HepG2 (cell line): Measurements from ENCODE around the gene MARK2. TPM values are rescaled to one million over a fixed set of nuclear protein-coding genes. Genes with fewer than 3 reads are reported as not detected.

ENCODE experiments used
- ATF7-NPFF ChIP-seq: sonication (generic); formaldehyde crosslinking; IDR thresholded peaks from 2 replicates; pipeline ENCODE4 v1.8.1; 2023; ENCODE audit warnings: mild to moderate bottlenecking, low read depth, missing genetic modification reagents, moderate library complexity
- CHCHD3 ChIP-seq: sonication (generic); formaldehyde crosslinking; IDR thresholded peaks from 2 replicates; pipeline ENCODE4 v1.8.0; 2022; ENCODE audit warnings: mild to moderate bottlenecking, missing genetic modification reagents, moderate library complexity
- ELF1 ChIP-seq: sonication (generic); formaldehyde crosslinking; IDR thresholded peaks from 2 replicates; pipeline ENCODE4 v1.4.0; 2020; ENCODE audit warnings: missing genetic modification reagents
- FIP1L1 ChIP-seq: fragments of 200-400 bp; formaldehyde crosslinking; IDR thresholded peaks from 2 replicates; pipeline ENCODE4 v1.6.1; 2018; ENCODE audit warnings: low read depth, mild to moderate bottlenecking, low read length, moderate library complexity, borderline replicate concordance; ENCODE audit not compliant: insufficient read depth
- MAFK ChIP-seq, 2 experiments: IDR thresholded peaks in 1 of 2; conservative IDR thresholded peaks in 1 of 2; 2 replicates each; pipeline ENCODE4 v1.6.1; 2011; ENCODE audit warnings: improper control_type of control experiment in 2 of 2, low read length in 2 of 2
- MEIS1 ChIP-seq: sonication (generic); formaldehyde crosslinking; IDR thresholded peaks from 2 replicates; pipeline ENCODE4 v1.9.0; 2021; ENCODE audit warnings: mild to moderate bottlenecking, missing genetic modification reagents, moderate library complexity, borderline replicate concordance
- NFIB ChIP-seq: sonication (generic); formaldehyde crosslinking; IDR thresholded peaks from 2 replicates; pipeline ENCODE4 v1.9.0; 2021; ENCODE audit warnings: missing genetic modification reagents, mild to moderate bottlenecking, borderline replicate concordance
- NPAS2 ChIP-seq: sonication (generic); formaldehyde crosslinking; IDR thresholded peaks from 2 replicates; pipeline ENCODE4 v1.8.0; 2022; ENCODE audit warnings: mild to moderate bottlenecking, missing genetic modification reagents, borderline replicate concordance
- PHF21A ChIP-seq: sonication (generic); formaldehyde crosslinking; IDR thresholded peaks from 2 replicates; pipeline ENCODE4 v1.5.0; 2020; ENCODE audit warnings: mild to moderate bottlenecking, missing genetic modification reagents
- RAD21 ChIP-seq: fragments of 450-650 bp; formaldehyde crosslinking; IDR thresholded peaks from 2 replicates; pipeline ENCODE4 v1.5.0; 2020; ENCODE audit warnings: mild to moderate bottlenecking
- REL ChIP-seq: sonication (generic); formaldehyde crosslinking; conservative IDR thresholded peaks from 2 replicates; pipeline ENCODE4 v1.8.0; 2022; ENCODE audit warnings: mild to moderate bottlenecking, missing genetic modification reagents, moderate library complexity
- SMAD9 ChIP-seq: sonication (generic); formaldehyde crosslinking; IDR thresholded peaks from 2 replicates; pipeline ENCODE4 v1.5.1; 2020; ENCODE audit warnings: mild to moderate bottlenecking, missing genetic modification reagents
- SOX13 ChIP-seq, 3 experiments: fragments of 450-650 bp in 1 of 3; sonication (generic) in 1 of 3; formaldehyde crosslinking in 1 of 3; IDR thresholded peaks in 2 of 3; conservative IDR thresholded peaks in 1 of 3; 2 replicates each; pipeline versions ENCODE4 v1.5.0 to v1.6.1; 2016 to 2020; ENCODE audit warnings: antibody characterized with exemption in 1 of 3, mild to moderate bottlenecking in 1 of 3, missing compliant biosample characterization in 1 of 3, missing genetic modification reagents in 1 of 3, moderate library complexity in 1 of 3
- ZEB1 ChIP-seq: IDR thresholded peaks from 2 replicates; pipeline ENCODE4 v1.6.1; 2012; ENCODE audit warnings: mild to moderate bottlenecking, low read depth, inconsistent platforms; ENCODE audit not compliant: insufficient replicate concordance
- ZNF329 ChIP-seq: sonication (generic); formaldehyde crosslinking; IDR thresholded peaks from 2 replicates; pipeline ENCODE4 v1.9.0; 2021; ENCODE audit warnings: low read depth, mild to moderate bottlenecking, missing genetic modification reagents
- ZNF331 ChIP-seq: sonication (generic); formaldehyde crosslinking; IDR thresholded peaks from 2 replicates; pipeline ENCODE4 v1.4.0; 2020; ENCODE audit warnings: missing genetic modification reagents
- ZNF383 ChIP-seq: sonication (generic); formaldehyde crosslinking; IDR thresholded peaks from 2 replicates; pipeline ENCODE4 v1.4.0; 2020; ENCODE audit warnings: missing genetic modification reagents, mild to moderate bottlenecking, borderline replicate concordance
- ZNF451 ChIP-seq: sonication (generic); formaldehyde crosslinking; IDR thresholded peaks from 2 replicates; pipeline ENCODE4 v1.5.0; 2020; ENCODE audit warnings: mild to moderate bottlenecking, missing genetic modification reagents
- ZNF619 ChIP-seq: sonication (generic); formaldehyde crosslinking; IDR thresholded peaks from 2 replicates; pipeline ENCODE4 v1.4.0; 2020; ENCODE audit warnings: mild to moderate bottlenecking, missing genetic modification reagents
- ZNF776 ChIP-seq: sonication (generic); formaldehyde crosslinking; IDR thresholded peaks from 2 replicates; pipeline ENCODE4 v1.4.0; 2020; ENCODE audit warnings: mild to moderate bottlenecking, missing genetic modification reagents
- polyA plus RNA-seq, 8 experiments: library from polyadenylated mRNA; depleted of rRNA in 3 of 8; stranded (reverse) in 7 of 8; unstranded in 1 of 8; fragments of >200 nt; fragmentation: Illumina TruSeq in 4 of 8; extraction: Trizol in 4 of 8; gene quantifications; 2 replicates each; pipeline versions ENCODE4 v1.2.1 to v1.2.3, GENCODE V29; 2011 to 2016; ENCODE audit warnings: low read depth in 4 of 8, missing spikeins in 1 of 8, mixed read lengths in 1 of 8; ENCODE audit not compliant: insufficient read depth in 1 of 8
- total RNA-seq, 5 experiments: library from RNA; depleted of rRNA; stranded (reverse); fragments of >200 nt; fragmentation: Illumina TruSeq; extraction: Trizol; gene quantifications; 2 replicates each; pipeline ENCODE4 v1.2.3, GENCODE V29; 2016; ENCODE audit warnings: low read depth in 1 of 5
- TF ChIP-seq, protein P1 (sequence below): sonication (generic); formaldehyde crosslinking; conservative IDR thresholded peaks from 2 replicates; pipeline ENCODE4 v1.4.0; 2020; ENCODE audit warnings: missing genetic modification reagents
- TF ChIP-seq, protein P2 (sequence below): sonication (generic); formaldehyde crosslinking; IDR thresholded peaks from 2 replicates; pipeline ENCODE4 v1.4.0; 2020; ENCODE audit warnings: missing genetic modification reagents
- TF ChIP-seq, protein P3 (sequence below): sonication (generic); formaldehyde crosslinking; IDR thresholded peaks from 2 replicates; pipeline ENCODE4 v1.5.1; 2020; ENCODE audit warnings: missing genetic modification reagents, mild to moderate bottlenecking, borderline replicate concordance
- TF ChIP-seq, protein P4 (sequence below): conservative IDR thresholded peaks from 2 replicates; pipeline ENCODE4 v1.6.1; 2018; ENCODE audit warnings: missing genetic modification reagents
- TF ChIP-seq, protein P5 (sequence below): sonication (generic); formaldehyde crosslinking; IDR thresholded peaks from 2 replicates; pipeline ENCODE4 v1.5.0; 2020; ENCODE audit warnings: mild to moderate bottlenecking, low read depth, missing genetic modification reagents, borderline replicate concordance

The MARK2 gene
- total and polyA plus RNA-seq, 2 of the 13 experiments (the other 11 are each of a cell fraction or from before 2014, with no cell fraction given), result 13.5 to 13.9 TPM

DNA sequence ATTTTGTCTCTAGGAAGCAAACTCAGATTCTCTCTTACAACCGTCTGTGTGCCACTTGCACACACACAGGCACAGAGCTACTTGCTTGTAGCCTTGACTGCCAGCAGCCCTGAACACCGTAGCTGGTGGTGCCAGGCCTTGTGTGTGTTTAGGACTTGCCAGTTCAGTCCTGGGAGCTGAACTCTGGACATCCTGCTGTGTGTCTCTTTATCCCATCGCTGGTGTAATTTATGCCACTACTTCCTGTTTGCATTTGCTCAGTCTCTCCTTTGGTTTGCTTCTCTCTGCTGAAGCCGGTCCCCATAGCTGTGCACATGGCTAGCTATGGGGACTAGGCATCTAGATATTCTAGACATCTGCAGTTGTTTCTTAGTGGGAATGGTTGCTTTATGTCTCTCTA is 24.0 kb downstream of the MARK2 start (continued):
- TF ChIP-seq SMAD9 (CRISPR knock-in tag) (no peak), ZNF329 (CRISPR knock-in tag) (no peak), ZNF776 (CRISPR knock-in tag) (no peak), ZNF331 (peak; percentile 42; the same call in 1 of the 2 replicates), PHF21A (CRISPR knock-in tag) (peak; percentile 54; the same call in 1 of the 2 replicates), SOX13 (IDR thresholded peaks at IDR 0.05) (no peak), SOX13 (CRISPR knock-in tag; conservative IDR thresholded peaks at IDR 0.05 in 1 of 2, IDR thresholded peaks at IDR 0.05 in 1 of 2) (0 out of 4 replicates have a peak, but pooled peaks of 1 of the 2 experiments have one; percentile 37), ZNF383 (CRISPR knock-in tag) (no peak), CHCHD3 (CRISPR knock-in tag) (no peak), NPAS2 (no peak), ELF1 (CRISPR knock-in tag) (peak; percentile 79), NFIB (no peak), ZNF451 (CRISPR knock-in tag) (no peak), RAD21 (CRISPR knock-in tag) (no peak), MAFK (conservative IDR thresholded peaks at IDR 0.05 in 1 of 2, IDR thresholded peaks at IDR 0.05 in 1 of 2; ENCODE audit: low read length in 2 of 2) (no peak), ZNF619 (no peak), ZEB1 (no peak), MEIS1 (CRISPR knock-in tag) (no peak), ATF7-NPFF (CRISPR knock-in tag) (no peak), FIP1L1 (no peak), REL (CRISPR knock-in tag) (no peak)
- TF ChIP-seq, protein P1, sequence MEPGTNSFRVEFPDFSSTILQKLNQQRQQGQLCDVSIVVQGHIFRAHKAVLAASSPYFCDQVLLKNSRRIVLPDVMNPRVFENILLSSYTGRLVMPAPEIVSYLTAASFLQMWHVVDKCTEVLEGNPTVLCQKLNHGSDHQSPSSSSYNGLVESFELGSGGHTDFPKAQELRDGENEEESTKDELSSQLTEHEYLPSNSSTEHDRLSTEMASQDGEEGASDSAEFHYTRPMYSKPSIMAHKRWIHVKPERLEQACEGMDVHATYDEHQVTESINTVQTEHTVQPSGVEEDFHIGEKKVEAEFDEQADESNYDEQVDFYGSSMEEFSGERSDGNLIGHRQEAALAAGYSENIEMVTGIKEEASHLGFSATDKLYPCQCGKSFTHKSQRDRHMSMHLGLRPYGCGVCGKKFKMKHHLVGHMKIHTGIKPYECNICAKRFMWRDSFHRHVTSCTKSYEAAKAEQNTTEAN (CRISPR knock-in tag), result peak; percentile 71
- TF ChIP-seq, protein P2, sequence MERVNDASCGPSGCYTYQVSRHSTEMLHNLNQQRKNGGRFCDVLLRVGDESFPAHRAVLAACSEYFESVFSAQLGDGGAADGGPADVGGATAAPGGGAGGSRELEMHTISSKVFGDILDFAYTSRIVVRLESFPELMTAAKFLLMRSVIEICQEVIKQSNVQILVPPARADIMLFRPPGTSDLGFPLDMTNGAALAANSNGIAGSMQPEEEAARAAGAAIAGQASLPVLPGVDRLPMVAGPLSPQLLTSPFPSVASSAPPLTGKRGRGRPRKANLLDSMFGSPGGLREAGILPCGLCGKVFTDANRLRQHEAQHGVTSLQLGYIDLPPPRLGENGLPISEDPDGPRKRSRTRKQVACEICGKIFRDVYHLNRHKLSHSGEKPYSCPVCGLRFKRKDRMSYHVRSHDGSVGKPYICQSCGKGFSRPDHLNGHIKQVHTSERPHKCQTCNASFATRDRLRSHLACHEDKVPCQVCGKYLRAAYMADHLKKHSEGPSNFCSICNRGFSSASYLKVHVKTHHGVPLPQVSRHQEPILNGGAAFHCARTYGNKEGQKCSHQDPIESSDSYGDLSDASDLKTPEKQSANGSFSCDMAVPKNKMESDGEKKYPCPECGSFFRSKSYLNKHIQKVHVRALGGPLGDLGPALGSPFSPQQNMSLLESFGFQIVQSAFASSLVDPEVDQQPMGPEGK (CRISPR knock-in tag), result 0 out of 2 replicates have a peak, but pooled peaks have one; percentile 10
- TF ChIP-seq, protein P3, sequence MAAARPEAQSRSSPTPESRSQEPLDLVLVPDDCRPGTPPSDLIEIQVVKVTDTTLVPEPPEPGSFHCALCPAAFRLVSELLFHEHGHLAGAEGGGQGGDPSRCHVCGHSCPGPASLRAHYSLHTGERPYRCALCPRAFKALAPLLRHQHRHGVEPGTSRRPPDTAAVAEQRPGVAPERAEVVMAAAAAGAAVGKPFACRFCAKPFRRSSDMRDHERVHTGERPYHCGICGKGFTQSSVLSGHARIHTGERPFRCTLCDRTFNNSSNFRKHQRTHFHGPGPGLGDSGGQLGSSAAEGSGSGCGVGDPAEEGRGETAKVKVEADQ (CRISPR knock-in tag), result no peak
- TF ChIP-seq, protein P4, sequence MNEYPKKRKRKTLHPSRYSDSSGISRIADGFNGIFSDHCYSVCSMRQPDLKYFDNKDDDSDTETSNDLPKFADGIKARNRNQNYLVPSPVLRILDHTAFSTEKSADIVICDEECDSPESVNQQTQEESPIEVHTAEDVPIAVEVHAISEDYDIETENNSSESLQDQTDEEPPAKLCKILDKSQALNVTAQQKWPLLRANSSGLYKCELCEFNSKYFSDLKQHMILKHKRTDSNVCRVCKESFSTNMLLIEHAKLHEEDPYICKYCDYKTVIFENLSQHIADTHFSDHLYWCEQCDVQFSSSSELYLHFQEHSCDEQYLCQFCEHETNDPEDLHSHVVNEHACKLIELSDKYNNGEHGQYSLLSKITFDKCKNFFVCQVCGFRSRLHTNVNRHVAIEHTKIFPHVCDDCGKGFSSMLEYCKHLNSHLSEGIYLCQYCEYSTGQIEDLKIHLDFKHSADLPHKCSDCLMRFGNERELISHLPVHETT (CRISPR knock-in tag), result no peak
- TF ChIP-seq, protein P5, sequence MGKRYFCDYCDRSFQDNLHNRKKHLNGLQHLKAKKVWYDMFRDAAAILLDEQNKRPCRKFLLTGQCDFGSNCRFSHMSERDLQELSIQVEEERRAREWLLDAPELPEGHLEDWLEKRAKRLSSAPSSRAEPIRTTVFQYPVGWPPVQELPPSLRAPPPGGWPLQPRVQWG (CRISPR knock-in tag), result no peak
